C4-2B (cell line): ENCODE results near the gene NR2F1-AS1.

Experiments
- ZFX ChIP-seq: fragments of 450-650 bp; IDR thresholded peaks from 2 replicates; pipeline ENCODE4 v1.6.1; 2017
- TF ChIP-seq, protein P1 (sequence below): fragments of 450-650 bp; conservative IDR thresholded peaks from 2 replicates; pipeline ENCODE4 v1.5.1; 2017; ENCODE audit warnings: mild to moderate bottlenecking

DNA sequence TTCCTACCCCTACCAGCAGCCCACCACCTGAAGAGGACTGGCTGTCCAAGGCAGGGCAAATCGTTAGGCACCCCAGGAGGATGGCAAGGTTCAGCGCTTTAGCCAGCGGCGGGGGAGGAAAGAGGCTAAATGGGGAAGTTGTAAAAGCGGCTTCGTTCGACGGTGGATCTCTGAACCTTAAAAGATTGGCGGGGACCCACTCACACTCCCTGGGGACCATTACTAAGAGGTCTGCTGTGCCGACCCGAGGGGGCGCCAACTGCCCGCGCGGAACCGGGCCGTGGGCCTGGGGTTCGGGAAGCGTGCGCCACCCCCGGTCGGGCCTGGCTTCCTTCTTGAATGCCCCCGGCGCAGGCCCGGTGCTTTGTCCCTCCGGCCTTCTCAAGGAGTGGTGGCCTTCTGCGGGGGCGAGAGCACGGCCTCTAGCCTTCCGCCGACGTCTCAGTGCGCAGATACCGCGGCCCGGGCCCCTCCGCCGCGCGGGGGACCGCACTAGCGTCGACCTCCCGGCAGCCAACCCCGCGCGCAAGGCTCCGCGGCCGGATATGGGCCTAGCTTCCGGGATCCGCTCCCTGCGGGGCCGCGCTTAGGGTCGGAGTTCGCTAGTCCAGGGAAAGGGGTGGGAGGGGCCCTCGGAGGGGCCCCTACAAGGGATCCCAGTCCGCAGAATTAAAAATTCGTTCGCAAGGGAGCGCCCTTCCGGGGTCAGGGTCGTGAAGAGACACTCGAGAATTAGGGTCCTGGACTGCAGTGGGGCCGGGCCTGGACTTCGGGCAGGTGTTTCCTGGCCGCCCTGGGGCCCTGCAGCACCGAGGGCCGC, 10.5 kb downstream of the NR2F1-AS1 start:
- TF ChIP-seq, protein P1, sequence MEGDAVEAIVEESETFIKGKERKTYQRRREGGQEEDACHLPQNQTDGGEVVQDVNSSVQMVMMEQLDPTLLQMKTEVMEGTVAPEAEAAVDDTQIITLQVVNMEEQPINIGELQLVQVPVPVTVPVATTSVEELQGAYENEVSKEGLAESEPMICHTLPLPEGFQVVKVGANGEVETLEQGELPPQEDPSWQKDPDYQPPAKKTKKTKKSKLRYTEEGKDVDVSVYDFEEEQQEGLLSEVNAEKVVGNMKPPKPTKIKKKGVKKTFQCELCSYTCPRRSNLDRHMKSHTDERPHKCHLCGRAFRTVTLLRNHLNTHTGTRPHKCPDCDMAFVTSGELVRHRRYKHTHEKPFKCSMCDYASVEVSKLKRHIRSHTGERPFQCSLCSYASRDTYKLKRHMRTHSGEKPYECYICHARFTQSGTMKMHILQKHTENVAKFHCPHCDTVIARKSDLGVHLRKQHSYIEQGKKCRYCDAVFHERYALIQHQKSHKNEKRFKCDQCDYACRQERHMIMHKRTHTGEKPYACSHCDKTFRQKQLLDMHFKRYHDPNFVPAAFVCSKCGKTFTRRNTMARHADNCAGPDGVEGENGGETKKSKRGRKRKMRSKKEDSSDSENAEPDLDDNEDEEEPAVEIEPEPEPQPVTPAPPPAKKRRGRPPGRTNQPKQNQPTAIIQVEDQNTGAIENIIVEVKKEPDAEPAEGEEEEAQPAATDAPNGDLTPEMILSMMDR: no peak
- no peak for TF ChIP-seq ZFX
